DND-41 (cell line): ENCODE measurements around the gene EDAR.

Experiments
- ATAC-seq: fragments of 200-7000 bp; cut with Tn5 transposase; 3 replicates; pipeline ENCODE4 v1.9.1; 2021; ENCODE audit warnings: low read depth; ENCODE audit not compliant: insufficient read depth
- DNase-seq: peaks from one replicate; pipeline ENCODE4 v3.0.0-alpha.2; 2020
- H2AFZ ChIP-seq: 2 replicates; pipeline ENCODE4 v1.6.0; 2012; ENCODE audit warnings: low read depth, low read length
- H3K27ac ChIP-seq: 2 replicates; pipeline ENCODE4 v1.5.1; 2012; ENCODE audit warnings: low read length, inconsistent platforms
- H3K27me3 ChIP-seq: fragments of 200-600 bp; sonication (generic); 2 replicates; pipeline ENCODE4 v1.6.0; 2012; ENCODE audit warnings: low read length, mild to moderate bottlenecking, inconsistent platforms; ENCODE audit not compliant: insufficient read depth, poor library complexity
- H3K36me3 ChIP-seq: 2 replicates; pipeline ENCODE4 v1.5.1; 2012; ENCODE audit warnings: low read length, inconsistent platforms; ENCODE audit not compliant: insufficient read depth
- H3K4me1 ChIP-seq: 2 replicates; pipeline ENCODE4 v1.5.1; 2012; ENCODE audit warnings: mild to moderate bottlenecking, low read length; ENCODE audit not compliant: insufficient read depth
- H3K4me2 ChIP-seq: 2 replicates; pipeline ENCODE4 v1.6.0; 2012; ENCODE audit warnings: mild to moderate bottlenecking, moderate library complexity, low read length, inconsistent platforms; ENCODE audit not compliant: insufficient read depth
- H3K4me3 ChIP-seq, 2 experiments: fragments of 200-600 bp in 1 of 2; shearing (Covaris generic) in 1 of 2; 2 replicates each; pipeline ENCODE4 v1.5.1; 2012 to 2016; ENCODE audit warnings: inconsistent platforms in 2 of 2, low read length in 2 of 2, mild to moderate bottlenecking in 2 of 2, low read depth in 1 of 2, moderate library complexity in 1 of 2
- H3K79me2 ChIP-seq: 2 replicates; pipeline ENCODE4 v1.6.0; 2012; ENCODE audit warnings: low read length, inconsistent platforms; ENCODE audit not compliant: insufficient read depth
- H3K9ac ChIP-seq: 2 replicates; pipeline ENCODE4 v1.6.0; 2012; ENCODE audit warnings: low read depth, mild to moderate bottlenecking, inconsistent platforms, low read length, moderate library complexity
- H3K9me3 ChIP-seq: 2 replicates; pipeline ENCODE4 v1.5.1; 2012; ENCODE audit warnings: low read length, moderate library complexity, mild to moderate bottlenecking, inconsistent platforms; ENCODE audit not compliant: insufficient read depth, severe bottlenecking
- H4K20me1 ChIP-seq: 2 replicates; pipeline ENCODE4 v1.6.0; 2012; ENCODE audit warnings: low read length; ENCODE audit not compliant: insufficient read depth
- EZH2 ChIP-seq: IDR thresholded peaks from 3 replicates; pipeline ENCODE4 v1.6.1; 2012; ENCODE audit warnings: borderline replicate concordance, low read depth, mild to moderate bottlenecking, moderate library complexity, low read length, inconsistent platforms; ENCODE audit not compliant: severe bottlenecking
- TF ChIP-seq, protein P1 (sequence below): IDR thresholded peaks from 2 replicates; pipeline ENCODE4 v1.5.1; 2012; ENCODE audit warnings: borderline replicate concordance, low read length, moderate library complexity, mild to moderate bottlenecking; ENCODE audit not compliant: poor library complexity, severe bottlenecking; ENCODE audit errors: extremely low read depth

The EDAR gene

DNA sequence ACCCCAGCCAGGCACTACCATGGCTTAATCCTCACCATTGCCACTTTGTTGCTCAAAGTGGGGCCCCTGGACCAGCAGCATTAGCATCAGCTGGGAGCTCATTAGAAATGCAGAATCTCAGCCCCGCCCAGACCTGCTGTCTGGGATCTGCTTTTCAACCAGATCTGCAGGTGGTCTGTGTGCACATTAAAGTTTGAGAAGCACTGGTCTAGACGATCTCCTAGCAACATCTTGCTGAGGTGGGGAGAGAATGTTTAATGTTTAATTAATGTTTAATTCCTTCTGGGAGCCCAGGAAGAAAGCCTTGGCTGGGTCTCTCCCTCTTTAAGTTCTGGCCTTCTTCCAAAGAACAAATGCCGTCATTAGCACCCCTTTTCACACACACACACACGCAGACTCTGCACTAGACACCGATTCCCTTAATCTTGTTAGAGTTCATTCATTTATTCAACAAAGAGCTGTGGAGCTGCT, 53.7 kb downstream of the EDAR start:
- H2AFZ ChIP-seq = no peak overlapping the region
- H3K36me3 ChIP-seq = no peaks in the 10 kb centered on the region
- H4K20me1 ChIP-seq = no peaks in the 10 kb centered on the region
- TF ChIP-seq, protein P1, sequence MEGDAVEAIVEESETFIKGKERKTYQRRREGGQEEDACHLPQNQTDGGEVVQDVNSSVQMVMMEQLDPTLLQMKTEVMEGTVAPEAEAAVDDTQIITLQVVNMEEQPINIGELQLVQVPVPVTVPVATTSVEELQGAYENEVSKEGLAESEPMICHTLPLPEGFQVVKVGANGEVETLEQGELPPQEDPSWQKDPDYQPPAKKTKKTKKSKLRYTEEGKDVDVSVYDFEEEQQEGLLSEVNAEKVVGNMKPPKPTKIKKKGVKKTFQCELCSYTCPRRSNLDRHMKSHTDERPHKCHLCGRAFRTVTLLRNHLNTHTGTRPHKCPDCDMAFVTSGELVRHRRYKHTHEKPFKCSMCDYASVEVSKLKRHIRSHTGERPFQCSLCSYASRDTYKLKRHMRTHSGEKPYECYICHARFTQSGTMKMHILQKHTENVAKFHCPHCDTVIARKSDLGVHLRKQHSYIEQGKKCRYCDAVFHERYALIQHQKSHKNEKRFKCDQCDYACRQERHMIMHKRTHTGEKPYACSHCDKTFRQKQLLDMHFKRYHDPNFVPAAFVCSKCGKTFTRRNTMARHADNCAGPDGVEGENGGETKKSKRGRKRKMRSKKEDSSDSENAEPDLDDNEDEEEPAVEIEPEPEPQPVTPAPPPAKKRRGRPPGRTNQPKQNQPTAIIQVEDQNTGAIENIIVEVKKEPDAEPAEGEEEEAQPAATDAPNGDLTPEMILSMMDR = no peak
- TF ChIP-seq EZH2 = no peak
- ATAC-seq (no peak), DNase-seq (no peak)
- no peak overlapping the region for H3K4me2 ChIP-seq
- no peaks in the 10 kb centered on the region for H3K27me3 ChIP-seq
- H3K4me3 ChIP-seq = no peak overlapping the region
- H3K4me1 ChIP-seq = peaks cover 6% of the 10 kb centered on the region
- no peaks in the 10 kb centered on the region for H3K79me2 ChIP-seq
- H3K27ac ChIP-seq = no peak overlapping the region
- H3K9me3 ChIP-seq = no peaks in the 10 kb centered on the region
- H3K9ac ChIP-seq = no peak overlapping the region

GRCh38 chr2:108934583-108935245, 54.3 kb downstream of the EDAR start:
- H3K79me2 ChIP-seq = no peaks in the 10 kb centered on the region
- no peaks in the 10 kb centered on the region for H4K20me1 ChIP-seq
- H3K9ac ChIP-seq = no peak overlapping the region
- no peaks in the 10 kb centered on the region for H3K9me3 ChIP-seq
- H3K4me1 ChIP-seq = peaks cover 6% of the 10 kb centered on the region
- no peak overlapping the region for H3K4me3 ChIP-seq
- H2AFZ ChIP-seq = no peak overlapping the region
- H3K4me2 ChIP-seq = no peak overlapping the region
- no peak for TF ChIP-seq EZH2
- TF ChIP-seq, protein P1 = no peak
- no peak for DNase-seq
- ATAC-seq = no peak
- no peak overlapping the region for H3K27ac ChIP-seq
- H3K36me3 ChIP-seq = no peaks in the 10 kb centered on the region
- no peaks in the 10 kb centered on the region for H3K27me3 ChIP-seq

- DNase-seq (no peak), ATAC-seq (no peak)
- Histone ChIP-seq H3K27me3 (no peaks in the 10 kb centered on the region), H3K79me2 (no peaks in the 10 kb centered on the region), H3K9ac (no peak overlapping the region), H3K4me2 (no peak overlapping the region), H3K36me3 (no peaks in the 10 kb centered on the region), H4K20me1 (no peaks in the 10 kb centered on the region), H3K27ac (no peak overlapping the region), H3K4me3 (no peak overlapping the region), H2AFZ (no peak overlapping the region), H3K4me1 (peaks cover 6% of the 10 kb centered on the region), H3K9me3 (no peaks in the 10 kb centered on the region)
- TF ChIP-seq EZH2 = no peak
- TF ChIP-seq, protein P1 = no peak
Observed at GRCh38 chr2:108934151-108934550, 54.9 kb downstream of the EDAR start.
